Fibroblast of pulmonary artery (primary cell): Measurements from ENCODE around the gene MMP15.

ENCODE experiments used
- DNase-seq: peaks from one replicate; pipeline ENCODE4 v3.0.0-alpha.2; 2010; ENCODE audit warnings: low read depth
- H3K4me3 ChIP-seq: replicated peaks from 2 replicates; pipeline ENCODE4 v1.5.1; 2011; ENCODE audit warnings: low read depth, mild to moderate bottlenecking, control low read depth, low read length, moderate library complexity
- CTCF ChIP-seq: IDR thresholded peaks from 2 replicates; pipeline ENCODE4 v1.5.1; 2011; ENCODE audit warnings: mild to moderate bottlenecking, control low read depth, low read length, inconsistent platforms; ENCODE audit errors: missing control alignments

The MMP15 gene

GRCh38 chr16:57984443-57985203 is 40.9 kb upstream of the MMP15 start:
- DNase-seq = peak; percentile 76
- peak overlapping the region; percentile 54 for H3K4me3 ChIP-seq
- TF ChIP-seq CTCF = no peak

DNA sequence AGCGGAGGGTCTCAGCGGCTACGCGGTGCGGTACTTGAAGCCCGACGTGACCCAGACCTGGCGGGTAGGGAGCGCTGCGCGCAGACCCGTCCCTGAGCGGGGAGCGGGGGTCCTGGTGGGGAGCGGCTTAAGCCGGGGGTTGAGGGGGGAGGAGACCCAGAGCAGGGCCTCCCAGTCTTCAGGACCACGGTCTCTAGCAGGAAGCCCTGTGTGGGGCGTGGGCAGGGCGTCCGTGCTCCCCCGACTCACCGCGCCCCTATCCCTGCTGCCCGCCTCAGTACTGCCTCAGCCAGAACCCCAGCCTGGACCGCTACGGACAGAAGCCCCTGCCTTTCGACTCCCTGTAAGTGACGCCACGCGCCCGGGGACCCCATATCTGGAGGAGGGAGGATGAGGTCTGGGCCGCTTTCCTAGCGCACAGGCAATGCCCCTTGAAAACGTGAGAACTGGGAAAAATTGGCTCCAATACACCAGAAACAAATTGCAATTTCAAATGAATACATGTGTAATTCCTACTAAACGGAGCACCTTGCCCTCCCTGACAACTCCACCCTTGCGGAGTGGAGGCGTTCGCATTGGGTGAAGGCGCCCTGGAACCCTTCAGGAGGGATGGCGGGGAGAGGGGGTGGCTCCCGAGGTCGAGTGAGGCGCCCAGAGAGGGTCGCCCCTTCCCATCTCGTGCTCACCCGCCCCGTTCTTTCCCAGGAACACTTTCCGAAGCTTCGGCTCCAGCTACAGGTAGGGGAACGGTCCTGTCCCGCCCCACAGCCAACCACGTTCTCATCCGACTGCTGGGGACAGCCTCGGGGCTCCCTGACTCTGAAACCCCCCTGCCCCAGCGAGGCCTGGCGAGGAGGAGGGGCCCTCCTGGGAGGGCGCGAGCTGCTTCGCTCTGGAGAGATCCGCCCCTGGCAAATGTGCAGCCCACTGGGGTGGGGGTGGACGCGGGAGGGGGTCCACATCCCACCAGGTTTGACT is 40.1 kb upstream of the MMP15 start:
- no peak for TF ChIP-seq CTCF
- no peak for DNase-seq
- peak overlapping the region; percentile 54 for H3K4me3 ChIP-seq

DNA sequence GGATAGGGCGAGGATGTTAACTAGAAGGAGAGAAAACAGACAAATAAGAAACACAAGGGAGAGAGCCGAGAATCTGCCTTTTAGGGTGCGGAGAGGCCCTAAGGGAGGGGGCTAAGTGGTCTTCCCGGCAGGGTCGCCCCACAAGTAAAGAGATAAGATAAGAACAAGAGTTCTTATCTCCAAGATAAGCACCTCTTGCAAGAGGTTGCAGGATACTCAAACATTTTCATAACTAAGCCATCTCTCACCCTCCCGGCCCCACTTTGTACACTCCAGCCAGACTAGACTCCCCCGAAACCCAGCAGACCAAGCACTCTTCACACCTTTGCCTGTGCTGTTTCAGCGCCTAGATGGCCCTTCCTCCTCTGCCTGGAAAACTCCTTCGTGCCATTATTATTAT is 39.4 kb upstream of the MMP15 start:
- no peak overlapping the region for H3K4me3 ChIP-seq
- no peak for TF ChIP-seq CTCF
- DNase-seq = no peak

- H3K4me3 ChIP-seq = no peak overlapping the region
- TF ChIP-seq CTCF = no peak
- DNase-seq = no peak
Observed at GRCh38 chr16:57987441-57988177, 37.9 kb upstream of the MMP15 start.

- TF ChIP-seq CTCF = no peak
- no peak overlapping the region for H3K4me3 ChIP-seq
- DNase-seq = no peak
Observed at GRCh38 chr16:57988929-57989328, 36.6 kb upstream of the MMP15 start.

DNA sequence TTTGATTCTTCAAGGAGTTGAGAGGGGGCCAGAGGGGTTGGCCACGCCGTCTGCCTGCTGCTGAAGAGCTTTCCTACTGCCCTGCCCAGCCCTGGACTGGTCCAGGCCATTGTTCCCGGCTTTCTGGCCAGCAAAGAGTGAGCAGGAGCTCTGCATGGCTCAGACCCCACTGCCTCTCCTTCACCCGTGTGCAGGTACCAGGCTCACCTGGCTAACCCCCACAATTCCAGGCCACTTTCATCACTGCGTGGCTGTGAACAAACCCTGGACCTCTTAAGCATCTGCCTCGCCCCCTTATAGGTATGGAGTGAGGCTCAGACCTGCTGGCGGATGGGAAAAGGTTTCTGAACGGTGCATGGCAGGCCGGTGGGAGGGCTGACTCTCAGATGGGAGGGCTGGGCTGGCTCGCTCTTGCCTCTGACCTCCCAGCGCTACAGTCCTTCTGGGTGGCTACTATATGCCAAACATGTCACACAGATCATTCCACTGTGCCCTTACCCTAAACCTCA is 33.9 kb upstream of the MMP15 start:
- no peak for TF ChIP-seq CTCF
- no peak for DNase-seq
- H3K4me3 ChIP-seq = no peak overlapping the region
